ENCODE measurements around the gene RSPH1.

GRCh38 chr21:42491328-42491727 is 4.7 kb downstream of the RSPH1 start:
- TF ChIP-seq ZNF274 (IDR thresholded peaks at IDR 0.05; ENCODE audit: low read depth, low read length) (no peak), YY1 (IDR thresholded peaks at IDR 0.05; ENCODE audit: insufficient read depth, insufficient read length) (no peak), SUZ12 (IDR thresholded peaks at IDR 0.05; ENCODE audit: extremely low read depth, insufficient read depth, insufficient read length) (no peak)

Data from NT2/D1 (cell line).